Neutrophil (primary cell): Measurements from ENCODE around the gene CSNK1G1.
"Not testable (repeated sequence)": the region's sequence is repeated elsewhere in the genome, so short reads cannot be mapped to it uniquely, and the experiment has no call there.

Source experiments
- H3K27ac ChIP-seq: fragments of 200-600 bp; sonication (generic); 2 replicates; pipeline ENCODE4 v1.5.1; 2016; ENCODE audit warnings: mild to moderate bottlenecking, moderate library complexity
- H3K27me3 ChIP-seq: fragments of 200-600 bp; sonication (generic); 2 replicates; pipeline ENCODE4 v1.6.0; 2016; ENCODE audit warnings: mild to moderate bottlenecking
- H3K36me3 ChIP-seq: fragments of 200-600 bp; sonication (generic); 2 replicates; pipeline ENCODE4 v1.5.1; 2017
- H3K4me1 ChIP-seq, 2 experiments: fragments of 200-600 bp in 1 of 2; sonication (generic) in 1 of 2; 1 replicate in 1 of 2; 2 replicates in 1 of 2; pipeline versions ENCODE4 v1.5.1 to v1.6.1; 2013 to 2016; ENCODE audit warnings: low read depth in 1 of 2, low read length in 1 of 2, mild to moderate bottlenecking in 1 of 2, moderate library complexity in 1 of 2; ENCODE audit not compliant: control insufficient read depth in 1 of 2, insufficient read depth in 1 of 2
- H3K4me3 ChIP-seq, 2 experiments: fragments of 200-600 bp in 1 of 2; sonication (generic) in 1 of 2; 1 replicate in 1 of 2; 2 replicates in 1 of 2; pipeline ENCODE4 v1.5.1; 2013 to 2016; ENCODE audit warnings: low read depth in 1 of 2, low read length in 1 of 2, mild to moderate bottlenecking in 1 of 2, moderate library complexity in 1 of 2
- H3K9me3 ChIP-seq: fragments of 200-600 bp; sonication (generic); 2 replicates; pipeline ENCODE4 v1.5.1; 2016
- TF ChIP-seq, protein P1 (sequence below): fragments of 200-600 bp; sonication (generic); IDR thresholded peaks from 2 replicates; pipeline ENCODE4 v1.5.1; 2016; ENCODE audit warnings: antibody characterized with exemption

CSNK1G1 gene

DNA sequence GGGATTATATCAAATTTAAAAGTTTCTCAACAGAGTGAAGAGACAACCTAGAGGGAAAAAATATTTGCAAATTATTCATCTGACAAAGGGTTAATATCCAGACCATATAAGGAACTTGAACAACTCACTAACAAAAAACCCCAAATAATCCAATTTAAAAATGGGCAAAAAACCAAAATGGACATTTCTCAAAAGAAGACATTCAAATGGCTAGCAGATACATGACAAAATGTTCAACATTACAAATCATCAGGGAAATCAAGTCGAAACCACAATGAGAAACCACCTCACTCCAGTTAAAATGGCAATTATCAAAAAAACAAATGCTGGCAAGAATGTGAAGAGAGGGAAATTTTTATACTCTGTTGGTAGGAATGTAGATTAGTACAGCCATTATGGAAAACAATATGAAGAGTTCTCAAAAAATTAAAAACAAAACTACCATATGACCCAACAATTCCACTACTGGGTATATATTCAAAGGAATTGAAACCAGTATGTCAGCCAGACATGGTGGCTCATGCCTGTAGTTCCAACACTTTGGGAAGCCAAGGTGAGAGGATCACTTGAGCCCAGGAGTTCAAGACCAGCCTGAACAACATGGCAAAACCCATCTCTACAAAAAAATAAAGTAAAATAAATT, 88.5 kb downstream of the CSNK1G1 start:
- no peaks in the 10 kb centered on the region for H3K9me3 ChIP-seq
- no peak overlapping the region for H3K4me3 ChIP-seq
- no peak overlapping the region for H3K27ac ChIP-seq
- no peaks in the 10 kb centered on the region for H3K27me3 ChIP-seq
- TF ChIP-seq, protein P1, sequence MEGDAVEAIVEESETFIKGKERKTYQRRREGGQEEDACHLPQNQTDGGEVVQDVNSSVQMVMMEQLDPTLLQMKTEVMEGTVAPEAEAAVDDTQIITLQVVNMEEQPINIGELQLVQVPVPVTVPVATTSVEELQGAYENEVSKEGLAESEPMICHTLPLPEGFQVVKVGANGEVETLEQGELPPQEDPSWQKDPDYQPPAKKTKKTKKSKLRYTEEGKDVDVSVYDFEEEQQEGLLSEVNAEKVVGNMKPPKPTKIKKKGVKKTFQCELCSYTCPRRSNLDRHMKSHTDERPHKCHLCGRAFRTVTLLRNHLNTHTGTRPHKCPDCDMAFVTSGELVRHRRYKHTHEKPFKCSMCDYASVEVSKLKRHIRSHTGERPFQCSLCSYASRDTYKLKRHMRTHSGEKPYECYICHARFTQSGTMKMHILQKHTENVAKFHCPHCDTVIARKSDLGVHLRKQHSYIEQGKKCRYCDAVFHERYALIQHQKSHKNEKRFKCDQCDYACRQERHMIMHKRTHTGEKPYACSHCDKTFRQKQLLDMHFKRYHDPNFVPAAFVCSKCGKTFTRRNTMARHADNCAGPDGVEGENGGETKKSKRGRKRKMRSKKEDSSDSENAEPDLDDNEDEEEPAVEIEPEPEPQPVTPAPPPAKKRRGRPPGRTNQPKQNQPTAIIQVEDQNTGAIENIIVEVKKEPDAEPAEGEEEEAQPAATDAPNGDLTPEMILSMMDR, result no peak
- no peaks in the 10 kb centered on the region for H3K4me1 ChIP-seq
- no peaks in the 10 kb centered on the region for H3K36me3 ChIP-seq

DNA sequence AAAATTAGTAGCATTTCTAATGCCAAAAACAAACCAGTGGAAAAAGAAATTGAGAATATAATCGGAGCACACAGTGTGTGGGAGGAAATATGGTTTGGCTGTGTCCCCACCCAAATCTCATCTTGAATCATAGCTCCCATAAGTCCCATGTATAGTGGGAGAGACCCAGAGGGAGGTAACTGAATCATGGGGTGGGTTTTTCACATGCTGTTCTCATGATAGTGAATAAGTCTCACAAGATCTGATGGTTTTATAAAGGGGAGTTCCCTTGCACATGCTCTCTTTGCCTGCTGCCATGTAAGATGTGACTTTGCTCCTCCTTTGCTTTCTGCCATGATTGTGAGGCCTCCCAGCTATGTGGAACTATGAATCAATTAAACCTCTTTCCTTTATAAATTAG, 90.8 kb downstream of the CSNK1G1 start:
- H3K36me3 ChIP-seq, H3K27me3 ChIP-seq, H3K27ac ChIP-seq, H3K9me3 ChIP-seq, H3K4me1 ChIP-seq, H3K4me3 ChIP-seq: not testable (repeated sequence)

DNA sequence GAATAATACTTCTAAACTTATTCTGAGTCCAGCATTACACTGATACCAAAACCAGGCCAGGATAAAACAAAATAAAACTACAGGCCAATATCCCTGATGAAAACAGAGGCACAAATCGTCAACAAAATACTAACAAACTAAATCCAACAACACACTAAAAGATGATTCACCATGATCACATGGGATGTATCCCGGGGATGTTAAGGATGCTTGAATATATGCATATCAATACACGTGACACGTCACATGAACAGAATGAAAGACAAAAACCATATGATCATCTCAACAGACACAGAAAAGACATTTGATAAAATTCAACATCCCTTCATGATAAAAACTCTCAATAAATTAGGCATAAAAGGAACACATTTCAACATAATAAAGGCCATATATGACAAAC, 91.5 kb downstream of the CSNK1G1 start:
- H3K27me3 ChIP-seq, result no peaks in the 10 kb centered on the region
- no peaks in the 10 kb centered on the region for H3K9me3 ChIP-seq
- TF ChIP-seq, protein P1, result no peak
- H3K36me3 ChIP-seq, result no peaks in the 10 kb centered on the region
- no peaks in the 10 kb centered on the region for H3K4me1 ChIP-seq
- no peak overlapping the region for H3K4me3 ChIP-seq
- no peak overlapping the region for H3K27ac ChIP-seq

GRCh38 chr15:64263567-64263966, 92.4 kb downstream of the CSNK1G1 start:
- TF ChIP-seq, protein P1, result no peak
- no peaks in the 10 kb centered on the region for H3K4me1 ChIP-seq
- no peaks in the 10 kb centered on the region for H3K27me3 ChIP-seq
- H3K4me3 ChIP-seq, result no peak overlapping the region
- no peak overlapping the region for H3K27ac ChIP-seq
- H3K9me3 ChIP-seq, result no peaks in the 10 kb centered on the region
- H3K36me3 ChIP-seq, result no peaks in the 10 kb centered on the region

DNA sequence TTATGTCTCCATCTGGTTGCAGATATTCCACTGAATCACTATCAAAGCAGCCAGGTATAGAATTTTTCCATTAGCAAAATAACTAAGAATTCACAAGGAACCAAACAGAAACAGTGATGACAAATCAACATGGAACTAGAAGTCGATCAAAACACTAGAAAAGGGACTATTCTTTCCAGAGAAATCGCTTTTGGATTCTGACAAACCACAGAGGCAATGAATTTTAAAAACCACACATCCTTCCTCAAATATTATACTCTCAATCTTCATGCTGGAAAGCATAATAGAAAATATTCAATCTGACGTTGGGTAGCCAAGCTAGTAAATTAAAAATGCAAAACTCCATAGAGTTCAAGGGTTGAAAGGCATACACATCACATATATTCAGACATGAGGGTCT, 99.9 kb downstream of the CSNK1G1 start:
- TF ChIP-seq, protein P1, result no peak
- no peaks in the 10 kb centered on the region for H3K27me3 ChIP-seq

GRCh38 chr15:64251658-64252057, 104.3 kb downstream of the CSNK1G1 start:
- TF ChIP-seq, protein P1, result no peak
- H3K36me3 ChIP-seq, result peaks cover 10% of the 10 kb centered on the region
- H3K4me1 ChIP-seq, result no peaks in the 10 kb centered on the region
- H3K9me3 ChIP-seq, result no peaks in the 10 kb centered on the region
- H3K4me3 ChIP-seq, result no peak overlapping the region
- no peaks in the 10 kb centered on the region for H3K27me3 ChIP-seq
- no peak overlapping the region for H3K27ac ChIP-seq

More for the DNA sequence above, 99.9 kb downstream of the CSNK1G1 start:
- H3K4me3 ChIP-seq, result no peak overlapping the region
- H3K9me3 ChIP-seq, result no peaks in the 10 kb centered on the region
- H3K36me3 ChIP-seq, result peaks cover 7% of the 10 kb centered on the region
- no peaks in the 10 kb centered on the region for H3K4me1 ChIP-seq
- no peak overlapping the region for H3K27ac ChIP-seq
